Upper lobe of right lung (tissue), 1 donor: ENCODE measurements around the gene SAYSD1. TPM values are rescaled to one million over a fixed set of nuclear protein-coding genes. Genes with fewer than 3 reads are reported as not detected.

Experiments used
- ATAC-seq: fragments of 200-7000 bp; cut with Tn5 transposase; one replicate; pipeline ENCODE4 v1.9.1; 2020; ENCODE audit warnings: mild to moderate bottlenecking, moderate library complexity
- DNase-seq: peaks from one replicate; pipeline ENCODE4 v3.0.0-alpha.2; 2020
- H3K27ac ChIP-seq: fragments of 200-600 bp; one replicate; pipeline ENCODE4 v1.8.0; 2022
- H3K27me3 ChIP-seq: fragments of 200-600 bp; one replicate; pipeline ENCODE4 v1.8.0; 2022; ENCODE audit warnings: mild to moderate bottlenecking
- H3K36me3 ChIP-seq: fragments of 200-600 bp; one replicate; pipeline ENCODE4 v1.8.0; 2022
- H3K4me1 ChIP-seq: fragments of 200-600 bp; one replicate; pipeline ENCODE4 v1.8.0; 2022
- H3K4me3 ChIP-seq: fragments of 200-600 bp; one replicate; pipeline ENCODE4 v1.8.0; 2022; ENCODE audit warnings: mild to moderate bottlenecking
- H3K9me3 ChIP-seq: fragments of 200-600 bp; one replicate; pipeline ENCODE4 v1.8.0; 2022
- CTCF ChIP-seq: fragments of 200-600 bp; IDR thresholded peaks from one replicate; pipeline ENCODE4 v1.8.0; 2022; ENCODE audit warnings: antibody characterized with exemption
- intact Hi-C: fragments of 100-400 bp; cut with DNase I; formaldehyde crosslinking; loops from one replicate; pipeline ENCODE4 v1.11.0; 2022
- long read RNA-seq: library from polyadenylated mRNA; unstranded; transcript quantifications from one replicate; pipeline ENCODE4 v2.0.0, GENCODE V29; 2021
- total RNA-seq: library from RNA; stranded (reverse); fragmentation: NEBNext Ultra II Directional; extraction: Animal tissue kit (Norgen Biotek cat#: 25700); gene quantifications from one replicate; pipeline ENCODE4 v1.2.1, GENCODE V29; 2021
- donor health status: DM: no; HTN: yes; CAD: no; lungs with severe emphysema.

Gene SAYSD1
- 15.2 TPM for total RNA-seq
- long read RNA-seq, transcript SAYSD1-201 (2 exons, 2,020 nt): major isoform, 21 of 23 reads
- long read RNA-seq, partial matches to known transcripts: 0 of 23 reads
- long read RNA-seq, other reads (novel, unspliced or antisense): 2 of 23 reads

DNA sequence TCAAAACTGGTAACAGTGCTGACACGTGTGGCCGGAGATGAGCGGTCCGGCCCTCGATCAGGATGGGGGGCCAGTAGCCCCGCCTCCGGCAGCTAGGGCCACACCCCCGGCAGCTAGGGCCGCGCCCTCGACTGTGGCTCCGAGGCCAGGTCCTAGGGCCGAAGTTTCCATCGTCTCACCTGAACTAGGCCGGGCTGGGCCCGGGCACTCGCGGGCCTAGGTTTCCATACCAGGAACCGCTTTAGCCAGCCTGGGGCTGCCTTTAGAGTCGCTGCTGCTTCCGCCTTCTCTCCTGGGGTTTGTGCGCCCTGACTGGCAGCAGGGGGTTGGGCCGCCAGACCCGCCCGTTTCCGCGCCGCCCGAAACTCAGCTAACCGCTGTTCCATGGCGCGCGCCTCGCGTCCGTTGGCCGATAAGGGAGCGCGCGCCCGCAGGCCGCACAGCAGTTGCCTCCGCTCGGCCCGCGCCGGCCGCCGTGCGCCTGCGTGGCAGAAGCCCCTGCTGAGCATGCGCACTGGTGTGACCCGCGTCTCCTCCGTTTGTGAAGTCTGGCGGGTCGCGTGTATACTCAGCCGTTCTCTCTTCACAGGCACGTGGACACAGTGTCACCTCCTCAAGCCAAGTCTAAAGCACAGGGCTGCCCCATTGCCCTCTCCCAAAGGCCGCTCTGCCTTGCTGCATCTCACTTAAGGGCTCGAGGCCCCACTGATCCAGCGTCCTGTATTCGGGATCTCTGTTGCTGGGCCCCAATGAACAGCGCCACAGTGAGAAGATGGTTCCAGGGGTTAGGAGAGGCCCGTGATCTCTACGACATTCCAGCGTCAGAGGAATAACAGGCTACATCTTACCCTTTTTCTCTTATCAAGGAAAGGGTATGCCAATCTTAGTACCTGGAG is at the start of gene SAYSD1:
SAYSD1 (minus strand) TSS at position 483 of the 896 bp plus-strand sequence; CDS start at position 386, 97 bp downstream.
- peaks cover 8% of the 10 kb centered on the region for H3K4me1 ChIP-seq
- ATAC-seq: peak; percentile 98
- no peaks in the 10 kb centered on the region for H3K9me3 ChIP-seq
- peak within 1 kb of the TSS; percentile 97 for H3K27ac ChIP-seq
- H3K4me3 ChIP-seq: peak within 1 kb of the TSS; percentile 76
- DNase-seq: peak; percentile 97
- peaks cover under 1% of the 10 kb centered on the region for H3K36me3 ChIP-seq
- TF ChIP-seq CTCF: no peak
- intact Hi-C loops: no loop called here
- H3K27me3 ChIP-seq: no peaks in the 10 kb centered on the region

GRCh38 chr6:39157511-39157910 is 42.5 kb upstream of the SAYSD1 start:
- H3K27ac ChIP-seq: no peak overlapping the region
- H3K36me3 ChIP-seq: no peaks in the 10 kb centered on the region
- intact Hi-C loops: no loop called here
- ATAC-seq (no peak), DNase-seq (no peak)
- no peak overlapping the region for H3K4me3 ChIP-seq
- no peaks in the 10 kb centered on the region for H3K27me3 ChIP-seq
- no peak for TF ChIP-seq CTCF
- no peaks in the 10 kb centered on the region for H3K9me3 ChIP-seq
- H3K4me1 ChIP-seq: no peaks in the 10 kb centered on the region

DNA sequence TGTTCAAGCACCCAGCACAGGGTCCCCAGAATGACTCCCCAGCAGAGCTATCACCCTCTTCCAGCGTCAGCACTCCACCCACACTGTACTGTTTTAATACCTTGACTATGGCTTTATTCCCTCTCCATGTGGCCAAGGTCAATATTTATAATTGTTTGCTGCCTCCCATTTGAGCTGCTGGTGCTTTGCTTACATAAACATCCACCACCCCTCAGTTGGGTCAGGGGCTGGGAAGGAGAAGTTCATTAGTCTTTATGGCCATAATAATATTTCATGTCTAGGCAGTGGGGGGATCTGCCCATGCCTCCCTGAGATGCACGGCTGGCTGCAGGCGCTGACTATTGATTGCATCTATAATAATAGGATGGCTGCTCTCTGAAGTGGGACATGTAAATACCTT is 41.8 kb upstream of the SAYSD1 start:
- H3K27ac ChIP-seq: no peak overlapping the region
- no peaks in the 10 kb centered on the region for H3K9me3 ChIP-seq
- H3K27me3 ChIP-seq: no peaks in the 10 kb centered on the region
- H3K36me3 ChIP-seq: no peaks in the 10 kb centered on the region
- DNase-seq (no peak), ATAC-seq (no peak)
- no peak overlapping the region for H3K4me3 ChIP-seq
- TF ChIP-seq CTCF: no peak
- H3K4me1 ChIP-seq: no peaks in the 10 kb centered on the region
- intact Hi-C loops: no loop called here

- no peak for ATAC-seq
Measured at GRCh38 chr6:39154705-39155104, 39.7 kb upstream of the SAYSD1 start.

GRCh38 chr6:39153766-39154397 is 38.9 kb upstream of the SAYSD1 start:
- Histone ChIP-seq H3K27me3 (no peaks in the 10 kb centered on the region), H3K9me3 (no peaks in the 10 kb centered on the region), H3K4me3 (no peak overlapping the region), H3K27ac (no peak overlapping the region), H3K4me1 (no peaks in the 10 kb centered on the region), H3K36me3 (no peaks in the 10 kb centered on the region)
- ATAC-seq (no peak), DNase-seq (no peak)
- intact Hi-C loops: no loop called here
- no peak for TF ChIP-seq CTCF

More at GRCh38 chr6:39154705-39155104, 39.7 kb upstream of the SAYSD1 start:
- Histone ChIP-seq H3K4me3 (no peak overlapping the region), H3K27ac (no peak overlapping the region), H3K4me1 (no peaks in the 10 kb centered on the region), H3K9me3 (no peaks in the 10 kb centered on the region), H3K36me3 (no peaks in the 10 kb centered on the region), H3K27me3 (no peaks in the 10 kb centered on the region)
- TF ChIP-seq CTCF: no peak
- no peak for DNase-seq
- intact Hi-C loops: no loop called here
